NCI-H2081 (cell line): ENCODE data around the gene GLIS2.

ENCODE experiments used
- DNase-seq, 2 experiments: peaks; one replicate each; lab custom pipeline; 2025; lab: John Stamatoyannopoulos, UW

Gene GLIS2

DNA sequence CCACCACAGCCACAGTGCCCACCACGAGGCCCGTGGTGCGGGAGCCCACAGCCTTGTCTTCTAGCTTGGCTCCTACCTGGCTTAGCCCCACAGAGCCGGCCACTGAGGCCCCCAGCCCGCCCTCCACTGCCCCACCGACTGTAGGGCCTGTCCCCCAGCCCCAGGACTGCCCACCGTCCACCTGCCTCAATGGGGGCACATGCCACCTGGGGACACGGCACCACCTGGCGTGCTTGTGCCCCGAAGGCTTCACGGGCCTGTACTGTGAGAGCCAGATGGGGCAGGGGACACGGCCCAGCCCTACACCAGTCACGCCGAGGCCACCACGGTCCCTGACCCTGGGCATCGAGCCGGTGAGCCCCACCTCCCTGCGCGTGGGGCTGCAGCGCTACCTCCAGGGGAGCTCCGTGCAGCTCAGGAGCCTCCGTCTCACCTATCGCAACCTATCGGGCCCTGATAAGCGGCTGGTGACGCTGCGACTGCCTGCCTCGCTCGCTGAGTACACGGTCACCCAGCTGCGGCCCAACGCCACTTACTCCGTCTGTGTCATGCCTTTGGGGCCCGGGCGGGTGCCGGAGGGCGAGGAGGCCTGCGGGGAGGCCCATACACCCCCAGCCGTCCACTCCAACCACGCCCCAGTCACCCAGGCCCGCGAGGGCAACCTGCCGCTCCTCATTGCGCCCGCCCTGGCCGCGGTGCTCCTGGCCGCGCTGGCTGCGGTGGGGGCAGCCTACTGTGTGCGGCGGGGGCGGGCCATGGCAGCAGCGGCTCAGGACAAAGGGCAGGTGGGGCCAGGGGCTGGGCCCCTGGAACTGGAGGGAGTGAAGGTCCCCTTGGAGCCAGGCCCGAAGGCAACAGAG lies 66.3 kb downstream of the GLIS2 start:
- DNase-seq = no peak

DNA sequence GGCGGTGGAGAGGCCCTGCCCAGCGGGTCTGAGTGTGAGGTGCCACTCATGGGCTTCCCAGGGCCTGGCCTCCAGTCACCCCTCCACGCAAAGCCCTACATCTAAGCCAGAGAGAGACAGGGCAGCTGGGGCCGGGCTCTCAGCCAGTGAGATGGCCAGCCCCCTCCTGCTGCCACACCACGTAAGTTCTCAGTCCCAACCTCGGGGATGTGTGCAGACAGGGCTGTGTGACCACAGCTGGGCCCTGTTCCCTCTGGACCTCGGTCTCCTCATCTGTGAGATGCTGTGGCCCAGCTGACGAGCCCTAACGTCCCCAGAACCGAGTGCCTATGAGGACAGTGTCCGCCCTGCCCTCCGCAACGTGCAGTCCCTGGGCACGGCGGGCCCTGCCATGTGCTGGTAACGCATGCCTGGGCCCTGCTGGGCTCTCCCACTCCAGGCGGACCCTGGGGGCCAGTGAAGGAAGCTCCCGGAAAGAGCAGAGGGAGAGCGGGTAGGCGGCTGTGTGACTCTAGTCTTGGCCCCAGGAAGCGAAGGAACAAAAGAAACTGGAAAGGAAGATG lies 67.0 kb downstream of the GLIS2 start:
- no peak for DNase-seq

DNA sequence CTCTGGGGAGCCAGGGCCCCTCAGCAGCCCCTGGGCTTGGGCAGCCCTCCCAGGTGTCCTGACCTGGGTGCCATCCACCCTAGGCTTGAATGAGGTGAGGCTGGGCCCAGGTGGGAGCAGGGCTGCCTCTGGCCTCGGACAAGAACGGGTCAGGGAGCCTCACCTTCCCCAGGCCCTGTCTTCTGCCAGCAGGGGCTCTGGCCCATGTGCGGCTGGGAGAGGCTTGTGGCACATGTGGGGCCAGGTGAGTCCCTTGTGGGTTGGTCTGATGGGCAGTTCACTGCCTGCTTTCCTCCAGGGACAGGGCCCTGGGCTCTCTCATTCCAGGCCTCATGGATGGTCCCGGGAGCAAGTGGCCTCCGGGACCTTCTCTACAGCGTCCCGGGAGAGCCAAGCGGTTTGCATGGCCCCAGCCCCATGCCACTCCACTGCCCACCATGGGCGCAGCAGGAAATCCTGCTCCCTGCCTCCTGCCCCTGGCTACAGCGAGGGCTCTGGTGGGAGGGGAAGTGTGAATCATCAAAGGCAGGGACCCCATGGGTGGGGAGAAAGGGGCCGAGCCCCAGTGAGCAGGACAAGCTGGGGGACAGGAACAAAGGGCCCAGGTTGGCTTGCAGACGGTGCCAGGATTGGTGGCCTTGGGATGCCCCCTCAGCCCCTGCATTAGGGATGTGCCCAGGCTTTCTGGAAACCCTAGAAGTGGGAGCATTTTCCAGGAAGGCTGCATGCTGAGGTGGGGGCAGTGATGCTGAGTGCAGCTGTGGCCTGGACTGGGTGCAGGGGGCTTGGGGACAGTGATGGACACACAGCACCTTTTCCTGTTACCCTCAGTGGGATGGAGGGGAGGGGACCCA lies 68.0 kb downstream of the GLIS2 start:
- DNase-seq = no peak

DNA sequence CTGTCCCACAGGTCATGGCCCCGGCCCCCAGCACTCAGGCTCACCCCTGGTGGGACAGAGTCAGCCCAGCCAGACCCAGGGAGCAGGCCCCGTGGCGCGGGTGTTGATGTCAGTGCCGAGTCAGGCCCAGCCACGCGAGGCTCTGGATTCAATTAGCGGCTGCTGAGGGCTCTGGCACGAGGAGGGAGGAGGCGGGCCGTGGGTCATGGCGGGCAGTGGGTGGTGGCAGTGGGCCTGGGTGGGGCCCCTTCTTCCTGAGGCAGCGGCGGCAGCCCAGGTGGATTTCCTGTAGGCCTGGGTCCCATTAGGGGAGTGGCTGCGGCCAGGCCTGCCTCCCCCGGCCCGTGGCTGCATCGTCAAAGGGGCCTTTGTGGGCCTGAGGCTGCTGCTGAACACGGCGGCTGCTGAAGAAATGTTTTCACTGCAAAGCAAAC lies 68.7 kb downstream of the GLIS2 start:
- no peak for DNase-seq

DNA sequence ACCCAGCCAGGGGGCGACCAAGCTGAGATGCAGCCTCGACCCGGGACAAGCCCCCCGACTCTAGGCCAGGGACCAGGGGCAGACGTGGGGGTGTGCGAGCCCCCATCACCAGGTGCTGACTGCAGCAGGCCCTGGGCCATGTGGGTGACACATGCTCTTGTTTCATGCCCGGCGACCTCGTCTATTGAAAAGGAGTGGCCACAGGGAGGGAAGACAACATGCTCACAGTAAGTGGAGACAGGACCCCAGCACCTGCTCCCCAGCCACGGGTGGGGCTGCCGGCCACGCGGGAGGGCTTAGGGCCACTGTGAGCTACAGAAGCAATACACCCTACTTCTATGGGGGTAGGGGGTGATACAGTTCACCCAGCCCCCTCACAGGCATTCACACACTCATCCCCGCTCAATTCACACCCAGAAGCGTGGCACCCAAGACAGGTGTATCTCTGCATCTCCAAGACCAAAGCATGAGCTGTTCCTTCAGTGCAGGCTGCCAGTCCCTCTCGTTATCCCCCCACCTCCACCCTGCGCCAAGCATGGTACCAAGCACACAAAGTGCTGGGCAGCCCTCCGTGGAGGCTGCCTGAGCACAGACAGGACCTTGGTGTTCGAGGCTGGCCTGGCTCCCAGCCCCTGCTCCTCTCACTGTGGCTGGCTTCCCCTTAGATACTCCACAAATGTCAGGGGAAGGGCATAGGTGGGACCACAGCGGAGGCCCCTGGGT lies 69.4 kb downstream of the GLIS2 start:
- no peak for DNase-seq

- no peak for DNase-seq
Measured at GRCh38 chr16:4385789-4386450, 70.1 kb downstream of the GLIS2 start.

DNA sequence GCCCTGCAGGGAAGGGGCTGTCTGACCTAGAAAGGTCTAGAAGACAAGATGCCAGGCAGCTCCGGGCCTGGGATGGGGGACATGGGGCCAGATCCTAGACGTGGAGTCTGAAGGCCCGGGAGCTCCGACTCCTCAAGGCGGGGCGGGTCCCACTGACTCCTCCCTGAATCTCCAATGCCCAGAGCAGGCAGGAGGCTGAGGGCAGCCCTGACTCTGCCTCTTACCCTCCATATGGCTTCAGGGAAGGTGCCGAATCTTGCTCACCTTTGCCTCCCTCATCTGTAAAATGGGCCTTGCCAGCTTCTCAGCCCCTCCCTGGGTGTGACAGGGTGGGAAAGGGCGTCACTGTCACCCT lies 70.6 kb downstream of the GLIS2 start:
- no peak for DNase-seq

DNA sequence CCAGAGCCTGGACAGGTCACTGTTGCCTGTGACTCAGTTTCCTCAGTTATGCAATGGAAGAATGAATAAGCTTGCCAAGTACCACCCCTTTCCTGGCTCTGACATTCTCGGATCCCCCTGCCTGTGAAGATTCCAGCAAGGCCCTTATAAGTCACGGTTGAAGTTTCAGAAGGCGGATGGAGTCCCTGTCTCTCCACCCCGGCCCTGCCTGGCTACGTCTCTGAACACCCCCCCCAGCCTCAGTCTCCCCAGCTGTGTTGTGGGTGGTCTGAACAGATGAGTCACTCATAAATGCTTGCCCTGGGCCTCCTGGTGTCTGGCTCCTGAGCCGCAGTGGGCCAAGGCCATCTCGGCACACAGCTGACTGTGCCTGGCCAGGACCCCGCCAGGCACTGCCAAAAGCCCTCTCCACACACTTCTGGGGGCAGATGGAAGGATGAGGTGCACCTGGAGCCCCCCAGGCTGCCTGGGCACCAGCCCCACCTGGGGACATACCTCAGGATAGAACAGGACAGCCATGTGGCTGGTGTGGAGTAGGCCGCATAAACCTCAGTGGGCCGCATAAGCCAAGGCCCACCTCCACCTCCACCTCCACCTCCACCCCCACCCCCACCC lies 71.2 kb downstream of the GLIS2 start:
- no peak for DNase-seq

- DNase-seq = no peak
Measured at GRCh38 chr16:4387781-4388180, 71.9 kb downstream of the GLIS2 start.

- DNase-seq = no peak
Measured at GRCh38 chr16:4388271-4389021, 72.6 kb downstream of the GLIS2 start.
